Left ventricle myocardium inferior (tissue), 1 donor: ENCODE data around the gene PNPLA8. TPM values are rescaled to one million over a fixed set of nuclear protein-coding genes. Genes with fewer than 3 reads are reported as not detected.

ENCODE experiments used
- DNase-seq: peaks from one replicate; pipeline ENCODE4 v3.0.0-alpha.2; 2020
- H3K27ac ChIP-seq: fragments of 200-600 bp; replicated peaks from 2 replicates; pipeline ENCODE4 v1.8.0; 2021
- H3K27me3 ChIP-seq: fragments of 200-600 bp; 2 replicates; pipeline ENCODE4 v1.8.0; 2021; ENCODE audit warnings: low read depth
- H3K36me3 ChIP-seq: fragments of 200-600 bp; 2 replicates; pipeline ENCODE4 v1.8.0; 2021
- H3K4me1 ChIP-seq: fragments of 200-600 bp; 2 replicates; pipeline ENCODE4 v1.8.0; 2021
- H3K4me3 ChIP-seq: fragments of 200-600 bp; 2 replicates; pipeline ENCODE4 v1.8.0; 2021; ENCODE audit warnings: mild to moderate bottlenecking, moderate library complexity
- H3K9me3 ChIP-seq: fragments of 200-600 bp; replicated peaks from 2 replicates; pipeline ENCODE4 v1.8.0; 2021
- CTCF ChIP-seq: fragments of 200-600 bp; IDR thresholded peaks from 2 replicates; pipeline ENCODE4 v1.8.0; 2021; ENCODE audit warnings: antibody characterized with exemption, mild to moderate bottlenecking, borderline replicate concordance
- intact Hi-C: fragments of 100-400 bp; cut with micrococcal nuclease; formaldehyde crosslinking; loops from one replicate; pipeline ENCODE4 v1.11.0; 2022
- total RNA-seq: library from RNA; stranded (reverse); fragmentation: NEBNext Ultra II Directional; extraction: Animal tissue kit (Norgen Biotek cat#: 25700); gene quantifications from one replicate; pipeline ENCODE4 v1.2.1, GENCODE V29; 2021
- donor health status: DM: no; HTN: yes; CAD: no; lungs with severe emphysema.

PNPLA8 gene
- total RNA-seq, 1 donor from 2014 or later: 32.4 TPM

GRCh38 chr7:108440613-108441012, 85.3 kb downstream of the PNPLA8 start:
- no peak overlapping the region for H3K27ac ChIP-seq
- H3K9me3 ChIP-seq: no peaks in the 10 kb centered on the region
- DNase-seq: no peak
- H3K27me3 ChIP-seq: peaks cover 5% of the 10 kb centered on the region
- H3K36me3 ChIP-seq: no peaks in the 10 kb centered on the region
- no peak overlapping the region for H3K4me3 ChIP-seq
- TF ChIP-seq CTCF: no peak
- H3K4me1 ChIP-seq: no peaks in the 10 kb centered on the region
- intact Hi-C loops: no loop called here

GRCh38 chr7:108436906-108437305, 89.0 kb downstream of the PNPLA8 start:
- no peak for DNase-seq
- intact Hi-C loops: no loop called here
- Histone ChIP-seq H3K36me3 (no peaks in the 10 kb centered on the region), H3K27ac (no peak overlapping the region), H3K27me3 (peaks cover 9% of the 10 kb centered on the region), H3K9me3 (no peaks in the 10 kb centered on the region), H3K4me3 (no peak overlapping the region), H3K4me1 (no peaks in the 10 kb centered on the region)
- no peak for TF ChIP-seq CTCF

GRCh38 chr7:108434010-108434409, 91.9 kb downstream of the PNPLA8 start:
- Histone ChIP-seq H3K9me3 (no peaks in the 10 kb centered on the region), H3K27me3 (peaks cover 15% of the 10 kb centered on the region), H3K36me3 (no peaks in the 10 kb centered on the region), H3K27ac (no peak overlapping the region), H3K4me3 (no peak overlapping the region), H3K4me1 (no peaks in the 10 kb centered on the region)
- no peak for DNase-seq
- TF ChIP-seq CTCF: no peak
- intact Hi-C loops: no loop called here

- H3K36me3 ChIP-seq: no peaks in the 10 kb centered on the region
- H3K4me3 ChIP-seq: no peak overlapping the region
- no peaks in the 10 kb centered on the region for H3K9me3 ChIP-seq
- H3K27ac ChIP-seq: no peak overlapping the region
- intact Hi-C loops: no loop called here
- no peaks in the 10 kb centered on the region for H3K4me1 ChIP-seq
- H3K27me3 ChIP-seq: peaks cover 26% of the 10 kb centered on the region
- no peak for TF ChIP-seq CTCF
- no peak for DNase-seq
Observed at GRCh38 chr7:108431099-108431498, 94.8 kb downstream of the PNPLA8 start.

GRCh38 chr7:108430664-108431063, 95.3 kb downstream of the PNPLA8 start:
- H3K4me1 ChIP-seq: no peaks in the 10 kb centered on the region
- no peak for TF ChIP-seq CTCF
- H3K9me3 ChIP-seq: no peaks in the 10 kb centered on the region
- H3K27ac ChIP-seq: no peak overlapping the region
- no peaks in the 10 kb centered on the region for H3K36me3 ChIP-seq
- intact Hi-C loops: no loop called here
- no peak overlapping the region for H3K4me3 ChIP-seq
- H3K27me3 ChIP-seq: peaks cover 27% of the 10 kb centered on the region
- no peak for DNase-seq

- no peak for DNase-seq
- intact Hi-C loops: no loop called here
- H3K27ac ChIP-seq: no peak overlapping the region
- H3K4me3 ChIP-seq: no peak overlapping the region
- no peaks in the 10 kb centered on the region for H3K9me3 ChIP-seq
- no peak for TF ChIP-seq CTCF
- H3K36me3 ChIP-seq: no peaks in the 10 kb centered on the region
- peaks cover 32% of the 10 kb centered on the region for H3K27me3 ChIP-seq
- no peaks in the 10 kb centered on the region for H3K4me1 ChIP-seq
Observed at GRCh38 chr7:108427766-108428165, 98.2 kb downstream of the PNPLA8 start.
